Measurements from ENCODE around the gene MARCHF2. TPM values are rescaled to one million over a fixed set of nuclear protein-coding genes. Genes with fewer than 3 reads are reported as not detected.

Gene MARCHF2
- total RNA-seq, 1 donor from 2014 or later, result 95.9 TPM

- no peak for DNase-seq (ENCODE audit: low read depth)
- TF ChIP-seq, protein P1, sequence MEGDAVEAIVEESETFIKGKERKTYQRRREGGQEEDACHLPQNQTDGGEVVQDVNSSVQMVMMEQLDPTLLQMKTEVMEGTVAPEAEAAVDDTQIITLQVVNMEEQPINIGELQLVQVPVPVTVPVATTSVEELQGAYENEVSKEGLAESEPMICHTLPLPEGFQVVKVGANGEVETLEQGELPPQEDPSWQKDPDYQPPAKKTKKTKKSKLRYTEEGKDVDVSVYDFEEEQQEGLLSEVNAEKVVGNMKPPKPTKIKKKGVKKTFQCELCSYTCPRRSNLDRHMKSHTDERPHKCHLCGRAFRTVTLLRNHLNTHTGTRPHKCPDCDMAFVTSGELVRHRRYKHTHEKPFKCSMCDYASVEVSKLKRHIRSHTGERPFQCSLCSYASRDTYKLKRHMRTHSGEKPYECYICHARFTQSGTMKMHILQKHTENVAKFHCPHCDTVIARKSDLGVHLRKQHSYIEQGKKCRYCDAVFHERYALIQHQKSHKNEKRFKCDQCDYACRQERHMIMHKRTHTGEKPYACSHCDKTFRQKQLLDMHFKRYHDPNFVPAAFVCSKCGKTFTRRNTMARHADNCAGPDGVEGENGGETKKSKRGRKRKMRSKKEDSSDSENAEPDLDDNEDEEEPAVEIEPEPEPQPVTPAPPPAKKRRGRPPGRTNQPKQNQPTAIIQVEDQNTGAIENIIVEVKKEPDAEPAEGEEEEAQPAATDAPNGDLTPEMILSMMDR (IDR thresholded peaks at IDR 0.05; ENCODE audit: insufficient read depth, low read length, poor library complexity, severe bottlenecking), result no peak
- Histone ChIP-seq H3K4me3 (ENCODE audit: low read depth, low read length) (no peak overlapping the region), H3K27me3 (ENCODE audit: control insufficient read depth, insufficient read depth, low read length) (no peaks in the 10 kb centered on the region), H3K36me3 (ENCODE audit: control insufficient read depth, insufficient read depth, low read length) (peaks cover 5% of the 10 kb centered on the region)
Measured at GRCh38 chr19:8483165-8483564, 70.1 kb downstream of the MARCHF2 start.

- no peak for DNase-seq (ENCODE audit: low read depth)
- peaks cover 5% of the 10 kb centered on the region for H3K36me3 ChIP-seq (ENCODE audit: control insufficient read depth, insufficient read depth, low read length)
- H3K27me3 ChIP-seq (ENCODE audit: control insufficient read depth, insufficient read depth, low read length), result no peaks in the 10 kb centered on the region
- TF ChIP-seq, protein P1 (IDR thresholded peaks at IDR 0.05; ENCODE audit: insufficient read depth, low read length, poor library complexity, severe bottlenecking), result no peak
- H3K4me3 ChIP-seq (ENCODE audit: low read depth, low read length), result no peak overlapping the region
Measured at GRCh38 chr19:8484331-8484894, 71.3 kb downstream of the MARCHF2 start.

GRCh38 chr19:8485561-8486371, 72.7 kb downstream of the MARCHF2 start:
- no peaks in the 10 kb centered on the region for H3K27me3 ChIP-seq (ENCODE audit: control insufficient read depth, insufficient read depth, low read length)
- H3K36me3 ChIP-seq (ENCODE audit: control insufficient read depth, insufficient read depth, low read length), result peaks cover 5% of the 10 kb centered on the region
- TF ChIP-seq, protein P1 (IDR thresholded peaks at IDR 0.05; ENCODE audit: insufficient read depth, low read length, poor library complexity, severe bottlenecking), result no peak
- no peak overlapping the region for H3K4me3 ChIP-seq (ENCODE audit: low read depth, low read length)
- DNase-seq (ENCODE audit: low read depth), result no peak

DNA sequence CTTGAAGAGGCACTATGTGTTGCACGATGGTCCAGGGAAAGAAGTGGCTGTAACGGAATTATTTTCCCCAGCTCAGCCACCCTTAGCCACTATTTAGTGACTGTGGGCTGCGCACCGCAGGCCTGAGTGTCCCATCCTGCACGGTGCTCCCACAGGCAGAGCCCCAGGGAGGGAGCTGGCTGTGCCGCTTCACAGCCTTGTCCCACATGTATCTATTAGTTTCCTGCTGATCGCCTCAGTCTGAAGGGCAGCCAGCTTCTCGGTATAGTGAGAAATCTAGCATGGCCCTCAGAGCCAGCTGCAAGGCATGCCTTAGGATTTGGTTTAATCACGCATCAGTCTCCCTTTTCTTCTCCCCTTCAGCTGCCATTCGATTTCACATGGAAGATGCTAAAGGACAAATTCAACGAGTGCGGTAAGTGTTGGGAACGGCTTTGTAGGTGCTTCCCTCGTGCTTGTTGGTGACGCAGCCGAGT, 73.6 kb downstream of the MARCHF2 start:
- DNase-seq (ENCODE audit: low read depth), result no peak
- H3K36me3 ChIP-seq (ENCODE audit: control insufficient read depth, insufficient read depth, low read length), result peaks cover 5% of the 10 kb centered on the region
- H3K27me3 ChIP-seq (ENCODE audit: control insufficient read depth, insufficient read depth, low read length), result no peaks in the 10 kb centered on the region
- TF ChIP-seq, protein P1 (IDR thresholded peaks at IDR 0.05; ENCODE audit: insufficient read depth, low read length, poor library complexity, severe bottlenecking), result no peak
- H3K4me3 ChIP-seq (ENCODE audit: low read depth, low read length), result no peak overlapping the region

- no peak for DNase-seq (ENCODE audit: low read depth)
- H3K4me3 ChIP-seq (ENCODE audit: low read depth, low read length), result no peak overlapping the region
- TF ChIP-seq, protein P1 (IDR thresholded peaks at IDR 0.05; ENCODE audit: insufficient read depth, low read length, poor library complexity, severe bottlenecking), result no peak
- H3K36me3 ChIP-seq (ENCODE audit: control insufficient read depth, insufficient read depth, low read length), result peaks cover 5% of the 10 kb centered on the region
- no peaks in the 10 kb centered on the region for H3K27me3 ChIP-seq (ENCODE audit: control insufficient read depth, insufficient read depth, low read length)
Measured at GRCh38 chr19:8487137-8487851, 74.2 kb downstream of the MARCHF2 start.
